Head of caudate nucleus (tissue), 42 donors: Measurements from ENCODE around the gene PRPF6.

Experiments used
- DNase-seq, 42 donors: peaks; one replicate each; pipeline versions ENCODE4 v3.0.0 to v3.0.0-alpha.2; 2020 to 2021; ENCODE audit warnings: mixed read lengths in 7 of 42
- intact Hi-C: fragments of 100-400 bp; cut with DNase I; formaldehyde crosslinking; loops from one replicate; pipeline ENCODE4 v1.15.0; 2022

PRPF6 gene

DNA sequence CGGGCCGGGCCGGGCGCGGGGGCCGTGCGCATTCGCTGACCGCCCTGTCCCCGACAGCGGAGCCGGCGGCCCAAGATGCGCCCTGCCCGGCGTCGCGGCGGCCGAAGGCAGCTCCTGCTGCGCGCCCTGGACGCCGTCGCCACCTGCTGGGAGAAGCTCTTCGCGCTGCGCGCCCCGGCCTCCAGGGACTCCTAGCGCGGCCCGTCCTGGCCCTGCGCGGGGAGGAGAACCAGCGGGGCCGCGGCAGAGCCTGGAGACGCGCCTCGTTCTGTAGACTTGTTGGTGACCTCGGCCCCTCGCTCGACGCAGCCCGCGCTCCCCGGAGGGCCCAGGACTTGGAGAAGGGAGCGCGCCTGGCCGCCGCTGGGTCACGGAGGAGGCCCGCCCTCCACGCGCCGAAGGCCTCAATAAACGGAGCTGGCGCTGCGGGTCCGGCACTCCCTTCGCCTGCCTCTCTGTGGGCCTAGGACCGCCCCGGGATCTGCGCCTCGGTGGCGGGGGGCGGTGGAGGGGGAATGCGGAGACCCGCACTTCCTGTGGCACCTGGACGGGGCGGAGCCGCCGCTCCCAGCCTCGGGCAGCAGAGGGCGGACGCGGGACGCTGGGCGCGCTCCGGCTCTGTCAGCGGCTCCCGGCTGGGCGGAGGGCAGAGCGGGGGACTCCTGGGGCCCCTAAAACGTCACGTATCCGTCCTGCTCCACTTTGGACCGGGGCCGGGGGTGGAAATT is 57.8 kb downstream of the PRPF6 start:
- intact Hi-C loops = no loop called here
- peak in 40 of 42 donors; percentile 19 to 79 (median 57) for DNase-seq

DNA sequence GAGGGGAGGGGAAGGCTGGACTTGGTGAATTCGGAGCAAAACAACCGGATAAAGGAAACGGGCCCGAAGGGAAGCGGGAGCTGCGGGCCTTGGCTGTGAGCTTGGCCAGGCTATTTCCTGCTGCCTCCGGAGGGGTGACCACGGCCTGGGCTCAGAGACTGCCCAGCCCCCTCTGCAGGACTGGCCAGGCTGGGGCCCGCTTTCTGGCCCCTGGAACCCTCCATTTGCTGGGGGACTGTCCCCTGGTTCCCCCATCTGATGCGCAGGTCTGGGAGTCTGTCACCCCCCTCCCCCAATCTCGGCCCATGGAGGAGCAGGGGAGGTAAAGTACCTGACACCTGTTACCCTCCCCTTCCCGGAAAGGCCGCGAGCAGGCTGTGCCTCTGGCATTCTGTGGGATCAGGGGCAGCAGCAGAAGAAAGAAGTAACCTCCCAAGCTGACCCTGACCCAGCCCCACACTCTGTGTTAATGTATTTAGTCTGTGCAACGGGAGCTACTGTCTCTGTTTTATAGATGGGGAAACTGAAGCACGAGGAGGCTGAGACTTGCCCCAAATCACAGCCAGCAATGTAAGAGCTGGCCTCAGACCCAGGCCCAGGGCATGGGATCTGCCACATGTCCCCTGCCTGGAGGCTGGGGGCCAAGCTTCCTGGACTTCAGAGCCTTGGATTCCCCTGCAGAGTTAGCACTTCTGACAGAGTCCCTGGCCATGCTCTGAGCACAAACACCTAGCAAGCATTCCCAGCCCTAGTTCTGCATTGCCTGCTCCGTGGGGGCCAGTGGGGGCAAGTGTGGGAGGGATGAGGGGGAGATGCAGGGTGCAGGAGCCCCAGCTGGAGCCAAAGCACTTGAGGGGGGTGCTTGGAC is 58.6 kb downstream of the PRPF6 start:
- intact Hi-C loops = no loop called here
- DNase-seq = no peak

DNA sequence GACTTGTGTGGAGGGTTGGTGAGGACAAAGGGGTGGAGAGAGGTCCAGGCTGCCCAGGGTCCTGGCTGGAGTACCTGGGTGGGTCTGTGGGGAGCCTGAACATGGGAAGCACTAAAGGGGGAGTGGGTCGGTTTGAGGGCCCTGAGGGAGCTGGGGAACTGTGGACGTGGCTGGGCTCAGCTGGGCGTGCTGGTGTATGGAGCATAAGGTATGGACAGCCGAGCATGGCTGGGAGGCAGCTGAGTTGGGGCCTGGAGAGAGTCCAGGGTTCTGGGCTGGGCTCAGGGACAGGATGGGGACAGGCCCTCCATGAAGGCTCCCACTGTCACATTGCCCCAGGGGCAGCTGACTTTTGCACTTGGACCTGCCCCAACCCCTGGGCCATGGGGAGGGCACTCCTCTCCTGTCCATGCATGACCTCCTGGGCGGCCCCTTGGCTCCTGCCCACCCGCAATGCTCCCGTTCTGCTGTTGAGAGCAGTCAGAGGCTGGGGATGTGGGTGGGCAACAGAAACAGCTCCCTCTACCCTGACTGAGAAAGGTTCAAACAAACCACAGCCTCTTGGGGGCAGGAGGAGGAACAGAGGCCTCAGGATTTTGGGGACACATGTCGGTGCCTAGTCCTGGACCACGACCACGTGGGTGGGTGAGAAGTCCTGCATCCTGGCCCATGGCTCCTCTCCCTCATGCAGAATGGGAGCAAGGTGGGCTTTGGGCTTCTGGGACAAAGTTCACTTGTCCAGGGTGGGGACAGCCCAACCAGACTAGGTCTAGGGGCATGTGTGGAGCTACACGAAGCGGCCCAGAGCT is 59.5 kb downstream of the PRPF6 start:
- intact Hi-C loops = no loop called here
- DNase-seq = no peak

DNA sequence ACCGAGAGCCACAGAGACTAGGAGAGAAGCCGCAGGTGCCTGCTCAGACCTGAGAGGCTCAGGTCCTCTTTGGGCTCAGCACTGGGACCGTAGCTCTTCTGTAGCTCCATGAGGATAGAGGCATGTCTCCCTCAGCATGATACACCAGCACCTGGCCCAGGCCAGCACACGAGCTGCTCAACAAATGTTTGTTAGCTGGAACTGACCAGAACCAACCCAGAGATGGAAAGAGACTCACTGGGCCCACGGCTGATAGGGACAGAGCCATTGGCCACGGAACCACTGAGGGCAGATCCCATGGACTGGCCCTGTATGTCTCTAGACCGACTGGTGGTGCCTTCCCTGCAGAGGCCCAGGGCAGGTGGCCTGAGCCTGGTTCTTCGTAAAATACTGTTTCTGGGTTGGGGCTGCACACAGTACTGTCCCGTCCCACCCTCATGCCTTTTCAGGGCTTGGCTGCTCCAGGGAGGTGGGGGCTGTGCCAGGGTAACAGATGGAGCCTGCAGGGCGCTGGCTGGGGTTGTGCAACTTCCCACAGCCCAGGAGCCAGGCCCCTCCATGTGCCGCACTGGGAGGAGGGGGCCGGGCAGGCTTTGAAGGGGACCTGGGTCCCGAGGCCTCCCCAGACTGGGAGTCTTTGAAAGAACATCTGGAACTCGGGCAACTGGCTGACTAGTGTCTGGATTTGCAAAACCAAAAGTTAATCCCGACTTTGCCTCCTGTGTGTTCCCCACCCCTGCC is 60.3 kb downstream of the PRPF6 start:
- DNase-seq = no peak
- intact Hi-C loops = no loop called here

DNA sequence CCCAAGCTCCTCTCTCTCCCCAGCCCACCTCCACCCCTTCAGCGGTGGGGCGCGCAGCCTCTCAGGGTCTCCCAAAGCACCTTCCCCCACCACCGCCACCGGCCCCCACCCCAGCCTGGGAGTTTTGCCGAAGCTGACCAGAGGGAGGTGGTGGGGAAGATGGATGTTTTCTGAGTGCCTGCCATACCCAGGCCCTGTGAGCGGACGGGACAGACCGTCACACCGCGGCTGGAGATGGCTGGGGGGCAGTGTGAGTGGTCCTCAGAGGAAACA is 60.8 kb downstream of the PRPF6 start:
- no peak for DNase-seq
- intact Hi-C loops = no loop called here

DNA sequence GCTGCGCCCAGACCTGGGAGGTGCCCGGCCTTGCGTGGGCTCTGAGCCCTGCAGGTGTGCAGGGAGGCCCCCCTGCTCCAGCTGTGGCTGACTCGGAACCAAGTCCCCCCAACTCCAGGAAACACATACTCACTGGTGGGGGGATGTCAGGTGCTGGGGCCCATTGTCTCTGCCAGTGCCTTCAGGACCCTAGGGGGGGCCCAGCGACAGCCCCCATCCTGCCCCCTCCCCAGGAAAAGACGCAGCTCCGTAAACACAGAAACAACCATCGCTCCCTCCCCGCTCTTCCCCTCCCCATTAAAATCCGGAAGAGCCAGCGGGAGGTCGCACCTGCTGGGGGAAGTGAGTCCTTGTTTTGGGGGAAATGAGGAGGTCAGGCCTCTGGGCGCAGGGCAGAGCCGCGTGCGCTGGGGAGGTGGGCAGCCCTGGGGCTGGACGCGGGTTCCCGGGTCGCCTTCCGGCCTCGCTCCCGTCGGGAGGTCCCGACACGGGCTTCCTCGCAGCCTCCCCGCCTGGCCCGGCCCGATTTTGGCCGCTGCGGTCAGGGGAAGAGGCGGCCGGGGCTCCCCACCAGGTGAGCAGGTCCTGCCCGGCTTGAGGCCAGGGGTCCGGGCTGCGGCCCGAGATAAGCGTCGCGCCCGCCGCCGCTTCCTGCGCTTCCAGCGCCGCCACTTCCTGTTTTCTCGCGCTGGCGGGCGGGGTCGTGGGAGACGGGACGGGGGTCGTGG is 61.3 kb downstream of the PRPF6 start:
- no peak for DNase-seq
- intact Hi-C loops = no loop called here

DNA sequence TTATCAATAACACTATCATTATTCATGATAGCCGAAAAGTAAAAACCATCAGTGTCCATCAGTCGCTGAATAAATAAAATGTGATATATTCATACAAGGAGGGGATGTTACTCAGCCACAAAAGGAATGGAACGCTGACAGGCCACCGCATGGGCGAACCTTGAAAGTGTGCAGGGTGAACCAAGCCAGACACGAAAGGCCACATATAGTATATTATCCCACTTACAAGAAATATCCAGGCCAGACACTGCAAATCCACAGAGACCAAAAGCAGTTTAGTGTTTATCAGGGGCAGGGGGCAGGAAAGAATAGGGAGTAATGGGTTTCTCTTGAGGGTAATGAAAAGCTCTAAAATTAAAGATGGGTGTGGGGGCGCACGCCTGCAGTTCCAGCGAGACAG is 62.8 kb downstream of the PRPF6 start:
- no peak for DNase-seq
- intact Hi-C loops = no loop called here

DNA sequence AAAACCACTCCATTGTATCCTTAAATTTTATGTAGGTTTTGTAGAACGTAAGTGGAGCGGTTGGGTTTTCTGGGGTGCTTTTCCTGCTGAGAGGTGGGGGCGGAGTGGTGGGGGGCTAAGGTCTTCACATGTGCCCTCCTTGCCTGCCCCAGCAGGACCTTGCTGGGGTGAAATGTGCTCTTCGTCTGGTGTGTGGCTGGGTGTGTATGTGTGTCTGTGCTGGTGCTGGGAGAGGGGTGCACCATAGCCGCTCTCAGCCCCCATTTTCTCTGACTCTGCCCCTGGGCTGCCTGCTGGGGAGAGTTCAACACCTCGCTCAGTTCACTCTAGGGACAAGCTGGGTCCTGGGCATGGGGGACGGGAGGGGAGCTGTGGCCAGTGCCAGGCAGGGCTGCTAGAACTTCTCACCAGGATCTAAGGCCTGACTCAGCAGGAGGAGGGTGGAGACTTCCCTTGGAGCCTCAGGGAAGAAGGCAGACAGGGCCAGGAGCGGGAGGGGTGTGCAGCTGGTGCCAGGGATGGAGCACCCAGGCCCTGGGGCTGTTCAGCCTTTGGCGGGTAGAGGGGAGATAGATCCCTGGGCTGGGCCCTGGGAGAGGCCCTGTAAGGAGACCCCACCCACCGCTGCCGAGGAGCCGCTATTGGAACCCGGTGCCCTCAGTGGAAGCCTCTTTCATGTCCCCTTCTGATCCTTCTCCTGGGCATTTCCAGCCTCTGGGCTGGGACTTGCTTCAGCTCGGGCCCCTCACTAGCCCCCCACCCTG is 63.7 kb downstream of the PRPF6 start:
- intact Hi-C loops = no loop called here
- no peak for DNase-seq

DNA sequence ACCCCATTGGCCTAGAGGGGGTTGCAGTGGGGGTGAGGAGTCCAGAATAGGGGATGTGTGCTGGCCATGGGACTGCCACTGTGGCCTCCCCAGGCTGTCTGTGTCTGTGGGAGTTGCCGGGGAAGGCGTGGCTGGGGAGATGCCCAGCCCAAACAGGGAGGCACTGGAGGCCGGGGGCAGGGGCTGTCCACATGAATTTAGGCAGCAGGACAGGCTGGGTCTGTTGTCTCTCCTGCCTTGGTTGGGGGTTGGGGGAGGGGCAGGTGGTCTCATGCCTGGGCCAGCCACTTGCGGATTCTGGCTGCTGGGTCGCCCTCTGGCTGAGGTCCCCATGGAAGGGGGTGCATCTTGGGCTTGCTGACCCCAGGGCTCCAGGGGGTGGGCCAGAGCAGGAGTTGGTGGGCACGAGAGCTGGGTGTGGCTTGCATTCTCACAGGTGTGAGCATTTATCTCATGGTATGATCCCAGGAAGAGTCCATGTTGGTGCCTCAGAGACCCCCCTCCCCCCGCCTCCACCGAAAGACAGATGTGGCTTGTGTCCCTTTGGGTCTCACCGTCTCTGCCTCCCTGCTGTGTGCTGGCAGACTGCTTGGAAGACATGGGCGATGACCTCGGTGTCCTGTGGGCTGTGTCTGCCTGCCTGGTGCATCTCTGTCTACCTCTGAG is 64.5 kb downstream of the PRPF6 start:
- intact Hi-C loops = no loop called here
- DNase-seq = no peak

DNA sequence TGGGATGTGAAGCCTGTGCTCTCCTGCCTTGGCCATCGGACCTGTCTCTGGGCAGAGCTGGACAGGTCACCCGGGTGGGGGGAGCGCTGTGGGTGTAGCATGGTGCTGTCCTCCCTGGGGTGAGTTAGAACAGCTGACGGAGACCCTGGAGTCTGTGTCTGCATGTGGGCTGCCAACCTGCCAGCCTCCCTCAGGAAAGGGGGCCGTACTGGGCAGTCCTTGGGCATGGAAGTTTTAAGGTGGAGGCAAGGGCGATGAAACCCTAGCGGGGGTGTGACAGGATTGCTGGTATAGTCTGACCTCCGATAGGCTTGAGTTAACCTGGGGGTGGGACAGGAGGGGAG is 66.1 kb downstream of the PRPF6 start:
- no peak for DNase-seq
- intact Hi-C loops = no loop called here

DNA sequence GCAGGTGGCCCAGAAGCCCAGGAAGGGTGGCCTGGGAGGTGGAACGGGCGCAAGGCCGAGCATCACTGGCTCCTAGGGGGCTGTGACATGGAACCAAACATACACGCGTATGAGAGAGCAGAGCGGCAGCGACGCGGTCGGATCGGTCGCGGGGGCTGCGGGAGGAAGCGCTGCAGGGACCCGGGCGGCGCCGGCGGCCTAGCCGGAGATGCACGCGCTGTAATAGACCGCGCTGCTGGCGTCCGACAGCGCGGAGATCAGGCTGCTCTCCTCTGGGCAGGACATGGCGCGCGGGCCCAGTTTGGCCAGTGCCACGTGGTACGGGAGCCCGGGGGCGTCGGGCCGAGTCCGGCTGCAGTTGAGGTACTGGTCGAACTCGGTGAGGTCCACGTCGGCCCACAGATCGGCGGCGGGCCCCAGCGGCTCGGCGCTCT is 67.1 kb downstream of the PRPF6 start:
- intact Hi-C loops = no loop called here
- no peak for DNase-seq

DNA sequence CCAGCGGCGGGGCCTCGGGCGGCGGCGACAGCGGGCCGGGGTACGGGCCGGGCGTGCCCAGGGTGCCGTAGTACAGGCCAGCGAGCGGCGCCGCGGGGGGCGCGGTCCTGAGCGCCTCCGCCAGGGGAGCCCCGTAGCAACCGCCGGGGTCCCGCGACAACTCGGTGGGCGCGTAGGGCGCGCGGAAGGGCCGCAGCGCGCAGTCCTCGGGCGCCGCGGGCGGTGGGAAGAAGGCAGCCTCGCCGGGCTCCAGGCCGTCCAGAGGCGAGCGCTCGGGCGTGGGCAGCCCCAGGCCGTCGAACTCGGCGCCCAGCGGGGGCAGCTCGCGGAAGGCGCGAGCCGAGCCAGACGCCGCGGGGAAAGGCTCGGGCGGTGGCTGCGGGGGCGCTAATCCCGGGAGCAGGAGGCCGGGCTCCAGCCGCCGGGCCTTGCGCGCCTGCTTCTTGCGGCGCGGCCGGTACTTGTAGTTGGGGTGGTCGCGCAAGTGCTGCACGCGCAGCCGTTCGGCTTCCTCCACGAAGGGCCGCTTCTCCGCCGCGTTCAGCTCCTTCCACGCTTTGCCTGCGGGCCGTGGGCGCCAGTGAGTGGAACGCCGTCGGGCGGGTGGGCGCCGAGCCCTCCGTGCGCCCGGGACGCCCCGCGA is 67.6 kb downstream of the PRPF6 start:
- intact Hi-C loops = no loop called here
- DNase-seq = no peak

DNA sequence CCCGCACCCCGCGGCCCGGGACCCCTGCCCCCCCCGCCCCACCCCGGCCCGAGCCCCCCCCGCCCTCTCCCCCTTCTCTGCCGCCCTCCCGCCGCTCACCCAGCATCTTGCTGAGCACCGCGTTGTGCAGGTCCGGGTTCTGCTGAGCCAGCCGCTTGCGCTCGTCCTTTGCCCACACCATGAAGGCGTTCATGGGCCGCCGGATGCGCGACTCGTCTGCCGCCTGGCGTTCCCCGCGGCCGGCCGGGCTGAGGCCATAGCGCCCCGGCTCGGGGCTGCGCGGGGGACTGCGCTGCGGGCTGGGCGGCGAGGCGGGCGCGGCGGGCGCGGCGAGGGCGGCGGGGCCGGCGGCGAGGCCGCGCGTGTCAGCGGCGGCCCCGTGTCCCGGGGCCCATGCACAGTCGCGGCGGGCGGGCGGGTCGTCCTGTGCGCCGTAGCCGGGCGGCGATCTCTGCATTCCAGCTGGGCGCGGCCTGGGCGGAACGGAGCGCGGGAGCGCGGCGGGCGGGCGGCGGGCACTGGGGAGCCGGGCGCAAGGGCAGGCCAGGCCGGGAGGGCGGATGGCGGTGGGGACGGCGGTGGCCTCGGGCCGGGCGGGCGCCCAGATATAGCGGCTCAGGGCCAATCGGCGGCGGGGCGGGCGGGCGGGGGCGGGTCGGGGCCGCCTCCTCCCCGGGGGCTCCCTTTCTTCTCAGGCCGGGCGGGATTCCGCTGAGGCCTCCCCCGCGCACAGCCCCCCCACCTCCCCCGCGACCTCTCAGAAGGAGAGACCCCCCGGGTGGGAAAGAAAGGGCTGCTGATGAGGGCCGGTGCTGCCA is 68.3 kb downstream of the PRPF6 start, which contains the start of gene SOX18:
TSS of gene SOX18 (minus strand) at position 580 of the 818 bp plus-strand sequence. CDS start at position 457, 123 bp downstream.
- DNase-seq = no peak
- intact Hi-C loops = no loop called here

DNA sequence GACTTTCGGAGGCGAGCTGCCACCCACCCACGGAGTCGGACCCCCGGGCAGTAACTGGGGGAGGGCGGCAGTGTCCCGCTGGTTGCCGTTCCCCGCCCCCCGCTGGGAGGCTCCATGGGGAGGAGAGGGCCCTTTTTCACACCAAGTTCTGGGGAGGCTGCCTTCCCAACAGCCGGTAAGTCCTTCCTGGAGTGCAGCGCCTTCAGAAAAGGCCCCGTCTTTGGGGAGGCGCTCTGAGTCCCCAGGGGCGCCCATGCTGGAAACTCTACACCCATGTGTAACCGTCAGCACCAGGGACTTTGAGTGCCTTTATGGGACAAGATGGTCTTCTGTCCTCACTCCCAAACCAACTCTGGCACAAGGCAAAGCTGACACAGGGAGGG is 68.9 kb downstream of the PRPF6 start:
- intact Hi-C loops = no loop called here
- no peak for DNase-seq

DNA sequence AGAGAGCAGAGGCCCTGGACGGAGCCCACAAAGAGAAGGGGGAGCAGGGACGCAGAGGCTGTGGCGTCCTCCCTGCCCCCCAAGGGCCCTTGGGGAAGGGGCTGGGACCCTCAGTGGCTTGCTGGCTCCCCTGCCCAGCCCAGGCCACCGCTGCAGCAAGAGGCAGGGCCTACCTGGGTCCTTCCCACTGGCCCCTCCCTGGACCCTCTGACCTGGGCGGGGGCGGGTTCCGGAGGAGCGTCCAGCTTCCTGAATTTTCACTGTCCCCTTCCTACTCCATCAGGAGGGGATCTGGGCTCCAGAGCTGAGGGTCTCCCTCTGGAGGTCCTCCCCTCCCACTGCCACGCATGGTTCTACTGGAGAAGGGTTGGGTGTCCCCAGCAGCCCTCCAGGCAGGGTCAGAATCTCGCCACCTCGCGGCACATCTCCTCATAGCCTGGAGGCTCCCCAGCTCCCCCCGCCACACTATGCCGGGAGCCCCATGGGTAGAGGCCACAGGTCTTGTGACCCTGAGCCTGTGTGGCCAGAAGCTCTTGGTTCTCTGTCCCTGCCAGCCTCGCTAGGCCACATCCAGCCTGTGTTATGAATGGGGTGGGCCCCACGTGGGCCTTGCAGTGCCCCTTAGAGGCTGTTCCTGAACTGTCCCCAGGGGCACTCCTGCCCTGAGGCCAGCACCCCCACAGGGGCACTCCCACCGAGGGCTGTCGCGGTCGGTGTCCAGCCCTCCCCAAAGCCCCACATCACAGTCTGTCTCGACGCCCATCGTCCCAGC is 69.5 kb downstream of the PRPF6 start:
- DNase-seq = no peak
- intact Hi-C loops = no loop called here
